Glutamatergic neuron (in vitro differentiated cells): ENCODE measurements around the gene CACNA1E. TPM values are rescaled to one million over a fixed set of nuclear protein-coding genes. Genes with fewer than 3 reads are reported as not detected.

Experiments
- DNase-seq: peaks from one replicate; pipeline ENCODE4 v3.0.0; 2022
- H3K27ac Mint-ChIP-seq: one replicate; pipeline ENCODE4 v1.8.0; 2020; ENCODE audit warnings: mild to moderate bottlenecking, mixed read lengths, inconsistent platforms; ENCODE audit not compliant: unreplicated experiment
- H3K27me3 Mint-ChIP-seq: one replicate; pipeline ENCODE4 v1.8.0; 2020; ENCODE audit warnings: mild to moderate bottlenecking, moderate library complexity, mixed read lengths, inconsistent platforms; ENCODE audit not compliant: unreplicated experiment
- H3K36me3 Mint-ChIP-seq: one replicate; pipeline ENCODE4 v1.8.0; 2020; ENCODE audit warnings: mild to moderate bottlenecking, mixed read lengths, inconsistent platforms; ENCODE audit not compliant: unreplicated experiment
- H3K4me1 Mint-ChIP-seq: one replicate; pipeline ENCODE4 v1.8.0; 2020; ENCODE audit warnings: mild to moderate bottlenecking, low read depth, mixed read lengths, inconsistent platforms; ENCODE audit not compliant: unreplicated experiment
- H3K4me3 Mint-ChIP-seq: one replicate; pipeline ENCODE4 v1.8.0; 2020; ENCODE audit warnings: mild to moderate bottlenecking, mixed read lengths, inconsistent platforms; ENCODE audit not compliant: unreplicated experiment
- H3K9me3 Mint-ChIP-seq: one replicate; pipeline ENCODE4 v1.8.0; 2020; ENCODE audit warnings: mild to moderate bottlenecking, moderate library complexity, mixed read lengths, inconsistent platforms; ENCODE audit not compliant: unreplicated experiment
- total RNA-seq: library from RNA; stranded (reverse); fragmentation: NEBNext Ultra II Directional; extraction: Animal tissue kit (Norgen Biotek cat#: 25700); gene quantifications from one replicate; pipeline ENCODE4 v1.2.1, GENCODE V29; 2021; ENCODE audit not compliant: unreplicated experiment
- TF ChIP-seq, protein P1 (sequence below): fragments of 200-600 bp; sonication (generic); IDR thresholded peaks from one replicate; pipeline ENCODE4 v1.5.0; 2021; ENCODE audit not compliant: partially characterized antibody, unreplicated experiment

Gene CACNA1E
- total RNA-seq, 1 donor from 2014 or later: 8.8 TPM

- Mint-ChIP-seq H3K4me3 (no peak overlapping the region), H3K9me3 (no peaks in the 10 kb centered on the region), H3K4me1 (no peaks in the 10 kb centered on the region), H3K36me3 (no peaks in the 10 kb centered on the region), H3K27me3 (peaks cover 1% of the 10 kb centered on the region), H3K27ac (no peak overlapping the region)
- TF ChIP-seq, protein P1, sequence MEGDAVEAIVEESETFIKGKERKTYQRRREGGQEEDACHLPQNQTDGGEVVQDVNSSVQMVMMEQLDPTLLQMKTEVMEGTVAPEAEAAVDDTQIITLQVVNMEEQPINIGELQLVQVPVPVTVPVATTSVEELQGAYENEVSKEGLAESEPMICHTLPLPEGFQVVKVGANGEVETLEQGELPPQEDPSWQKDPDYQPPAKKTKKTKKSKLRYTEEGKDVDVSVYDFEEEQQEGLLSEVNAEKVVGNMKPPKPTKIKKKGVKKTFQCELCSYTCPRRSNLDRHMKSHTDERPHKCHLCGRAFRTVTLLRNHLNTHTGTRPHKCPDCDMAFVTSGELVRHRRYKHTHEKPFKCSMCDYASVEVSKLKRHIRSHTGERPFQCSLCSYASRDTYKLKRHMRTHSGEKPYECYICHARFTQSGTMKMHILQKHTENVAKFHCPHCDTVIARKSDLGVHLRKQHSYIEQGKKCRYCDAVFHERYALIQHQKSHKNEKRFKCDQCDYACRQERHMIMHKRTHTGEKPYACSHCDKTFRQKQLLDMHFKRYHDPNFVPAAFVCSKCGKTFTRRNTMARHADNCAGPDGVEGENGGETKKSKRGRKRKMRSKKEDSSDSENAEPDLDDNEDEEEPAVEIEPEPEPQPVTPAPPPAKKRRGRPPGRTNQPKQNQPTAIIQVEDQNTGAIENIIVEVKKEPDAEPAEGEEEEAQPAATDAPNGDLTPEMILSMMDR: no peak
- DNase-seq: no peak
Measured at GRCh38 chr1:181651276-181651675, 168.0 kb downstream of the CACNA1E start.

- TF ChIP-seq, protein P1: no peak
- DNase-seq: no peak
- Mint-ChIP-seq H3K4me3 (no peak overlapping the region), H3K36me3 (no peaks in the 10 kb centered on the region), H3K27me3 (peaks cover 2% of the 10 kb centered on the region), H3K27ac (no peak overlapping the region), H3K9me3 (peaks cover 4% of the 10 kb centered on the region), H3K4me1 (peaks cover 10% of the 10 kb centered on the region)
Measured at GRCh38 chr1:181655756-181656155, 172.4 kb downstream of the CACNA1E start.

DNA sequence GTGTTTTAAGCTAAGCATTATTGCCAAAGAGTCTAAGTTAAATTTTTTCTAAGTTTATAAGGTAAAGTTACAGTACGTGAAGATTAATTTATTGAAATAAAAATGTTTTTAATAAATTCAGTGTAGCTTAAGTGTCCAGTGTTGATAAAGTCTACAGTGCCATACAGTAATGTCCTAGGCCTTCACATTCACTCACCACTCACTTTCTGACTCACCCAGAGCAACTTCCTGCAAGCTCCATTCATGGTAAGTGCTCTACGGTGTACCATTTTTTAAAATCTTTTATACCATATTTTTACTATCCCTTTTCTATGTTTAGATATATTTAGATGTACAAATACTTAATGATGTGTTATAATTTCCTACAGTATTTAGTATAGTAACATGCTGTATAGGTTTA, 173.2 kb downstream of the CACNA1E start:
- Mint-ChIP-seq H3K4me1 (peaks cover 10% of the 10 kb centered on the region), H3K27ac (no peak overlapping the region), H3K9me3 (peaks cover 4% of the 10 kb centered on the region), H3K36me3 (no peaks in the 10 kb centered on the region), H3K4me3 (no peak overlapping the region), H3K27me3 (peaks cover 2% of the 10 kb centered on the region)
- DNase-seq: no peak
- TF ChIP-seq, protein P1: no peak

GRCh38 chr1:181658581-181658980, 175.3 kb downstream of the CACNA1E start:
- Mint-ChIP-seq H3K9me3 (peaks cover 6% of the 10 kb centered on the region), H3K27me3 (peaks cover 2% of the 10 kb centered on the region), H3K4me1 (peaks cover 10% of the 10 kb centered on the region), H3K27ac (no peak overlapping the region), H3K36me3 (no peaks in the 10 kb centered on the region), H3K4me3 (no peak overlapping the region)
- DNase-seq: peak; percentile 35
- TF ChIP-seq, protein P1: no peak

DNA sequence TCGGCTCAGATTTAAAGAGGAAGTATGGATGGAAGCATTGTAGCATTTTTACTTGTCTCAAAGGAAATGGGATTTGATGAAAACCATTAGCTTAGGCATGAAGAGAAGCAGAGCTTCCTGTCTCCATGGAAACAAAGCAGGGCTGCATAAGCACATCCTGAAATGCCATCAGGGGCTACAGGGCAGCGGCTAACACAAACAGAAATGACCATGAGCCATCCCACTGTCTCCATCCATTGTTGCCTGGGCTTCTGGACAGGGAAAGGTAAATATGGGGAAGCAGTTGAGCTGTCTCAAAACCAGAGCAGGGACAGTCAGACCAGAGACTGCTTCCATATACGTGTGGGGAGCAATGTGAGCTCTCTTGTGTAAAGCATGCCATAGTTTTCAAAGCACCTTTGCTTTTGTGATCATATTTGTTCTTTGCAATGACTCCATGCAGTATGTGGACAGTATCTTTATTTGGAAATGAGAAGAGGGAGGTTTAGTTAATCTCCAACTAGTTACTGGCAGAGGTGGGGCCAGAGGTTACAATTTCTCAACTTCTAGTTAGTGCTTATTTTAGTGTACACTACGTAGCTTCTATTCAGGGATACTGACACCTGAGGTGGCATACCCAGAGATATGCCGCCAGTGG, 176.1 kb downstream of the CACNA1E start:
- no peak for DNase-seq
- H3K4me3 Mint-ChIP-seq: no peak overlapping the region
- TF ChIP-seq, protein P1: no peak
- peaks cover 2% of the 10 kb centered on the region for H3K27me3 Mint-ChIP-seq
- no peak overlapping the region for H3K27ac Mint-ChIP-seq
- H3K4me1 Mint-ChIP-seq: peaks cover 10% of the 10 kb centered on the region
- H3K36me3 Mint-ChIP-seq: no peaks in the 10 kb centered on the region
- peaks cover 6% of the 10 kb centered on the region for H3K9me3 Mint-ChIP-seq
